Tibial nerve (tissue), 4 donors: Measurements from ENCODE around the gene XG. TPM values are rescaled to one million over a fixed set of nuclear protein-coding genes. Genes with fewer than 3 reads are reported as not detected.
"Not testable (repeated sequence)": the region's sequence is repeated elsewhere in the genome, so short reads cannot be mapped to it uniquely, and the experiment has no call there.

ENCODE experiments used
- DNase-seq, 2 donors: peaks; one replicate each; pipeline ENCODE4 v3.0.0-alpha.2; 2019; ENCODE audit warnings: low spot score in 2 of 2
- H3K27ac ChIP-seq, 4 donors: fragments of 200-600 bp; sonication (generic) in 3 of 4; one replicate each; pipeline ENCODE4 v1.5.1; 2017 to 2019; ENCODE audit warnings: mild to moderate bottlenecking in 1 of 4
- H3K27me3 ChIP-seq, 2 donors: fragments of 200-600 bp; sonication (generic) in 1 of 2; one replicate each; pipeline versions ENCODE4 v1.5.1 to v1.6.0; 2017 to 2019
- H3K36me3 ChIP-seq, 3 donors: fragments of 200-600 bp; sonication (generic); one replicate each; pipeline ENCODE4 v1.5.1; 2018 to 2019
- H3K4me1 ChIP-seq, 4 donors: fragments of 200-600 bp; sonication (generic) in 3 of 4; one replicate each; pipeline ENCODE4 v1.5.1; 2017 to 2019
- H3K4me3 ChIP-seq, 4 donors: fragments of 200-600 bp; sonication (generic) in 3 of 4; one replicate each; pipeline ENCODE4 v1.5.1; 2017 to 2019; ENCODE audit warnings: mild to moderate bottlenecking in 1 of 4, moderate library complexity in 1 of 4
- H3K9me3 ChIP-seq, 4 donors: fragments of 200-600 bp; sonication (generic) in 3 of 4; one replicate each; pipeline ENCODE4 v1.5.1; 2017 to 2019
- CTCF ChIP-seq, 5 experiments: fragments of 200-600 bp in 3 of 5; fragments of 450-650 bp in 2 of 5; sonication (generic) in 3 of 5; IDR thresholded peaks; one replicate each; pipeline ENCODE4 v1.5.1; 2016 to 2019; ENCODE audit warnings: antibody characterized with exemption in 5 of 5, mild to moderate bottlenecking in 3 of 5, moderate library complexity in 2 of 5
- EP300 ChIP-seq, 2 donors: sonication (generic); formaldehyde crosslinking; IDR thresholded peaks; one replicate each; pipeline ENCODE4 v1.6.1; 2017; ENCODE audit warnings: antibody characterized with exemption in 2 of 2, mild to moderate bottlenecking in 1 of 2
- POLR2A ChIP-seq, 2 donors: fragments of 450-650 bp; IDR thresholded peaks; one replicate each; pipeline ENCODE4 v1.6.1; 2017; ENCODE audit warnings: antibody characterized with exemption in 2 of 2, mild to moderate bottlenecking in 2 of 2, moderate library complexity in 2 of 2
- WGBS, 2 donors: methylation state at CpG; one replicate each; pipeline ENCODE4 v1.1.5; 2018; 5-methylcytosine and 5-hydroxymethylcytosine counted together
- total RNA-seq, 4 donors: library from RNA; depleted of rRNA; stranded (reverse); fragments of >200 nt; gene quantifications; one replicate each; pipeline ENCODE4 v1.1.0, GENCODE V29; 2016

XG gene
- total RNA-seq, 4 donors from 2014 or later: 1.2 to 5.1 (median 3.1) TPM

GRCh38 chrX:2748815-2749188, 3.0 kb upstream of the XG start:
- no peaks in the 10 kb centered on the region for H3K27me3 ChIP-seq
- WGBS, 2 donors: 22 to 30% methylated on average over 1 of the region's 1 CpG
- peaks cover 0 to 5% (median 0%) of the 10 kb centered on the region in 3 donors for H3K36me3 ChIP-seq
- H3K9me3 ChIP-seq: no peaks in the 10 kb centered on the region
- peaks cover 0 to 5% (median 0%) of the 10 kb centered on the region in 4 donors for H3K4me1 ChIP-seq
- H3K27ac ChIP-seq: no peak overlapping the region
- no peak overlapping the region for H3K4me3 ChIP-seq
- TF ChIP-seq CTCF (IDR thresholded peaks at IDR 0.05) (no peak), EP300 (IDR thresholded peaks at IDR 0.05) (no peak), POLR2A (IDR thresholded peaks at IDR 0.05) (no peak)
- no peak for DNase-seq

- WGBS, 2 donors: 31 to 44% methylated on average over 3 of the region's 3 CpGs
- Histone ChIP-seq H3K36me3 (no peaks in the 10 kb centered on the region), H3K27me3 (no peaks in the 10 kb centered on the region), H3K4me1 (no peaks in the 10 kb centered on the region), H3K4me3 (no peak overlapping the region), H3K27ac (no peak overlapping the region), H3K9me3 (no peaks in the 10 kb centered on the region)
- no peak for DNase-seq
- no peak for TF ChIP-seq EP300 (IDR thresholded peaks at IDR 0.05)
- no peak for TF ChIP-seq CTCF (IDR thresholded peaks at IDR 0.05)
- TF ChIP-seq POLR2A (IDR thresholded peaks at IDR 0.05): no peak
These were observed 549 bp upstream of the XG start for GRCh38 chrX:2751291-2751690.

GRCh38 chrX:2752441-2752840, 601 bp downstream of the XG start:
- H3K4me1 ChIP-seq, H3K27ac ChIP-seq, H3K9me3 ChIP-seq, DNase-seq, H3K27me3 ChIP-seq, H3K36me3 ChIP-seq: not testable (repeated sequence)
- peak overlapping the region in 1 of 4 donors; percentile 5 for H3K4me3 ChIP-seq
- 60 to 69% methylated on average over 6 to 7 of the region's 7 CpGs for WGBS, 2 donors

GRCh38 chrX:2755163-2755715, 3.4 kb downstream of the XG start:
- not testable (repeated sequence) for H3K9me3 ChIP-seq, H3K27me3 ChIP-seq, H3K4me1 ChIP-seq, H3K4me3 ChIP-seq, H3K36me3 ChIP-seq, DNase-seq, H3K27ac ChIP-seq
- 75 to 77% methylated on average over 5 of the region's 5 CpGs for WGBS, 2 donors

GRCh38 chrX:2756548-2756947, 4.7 kb downstream of the XG start:
- no peak for DNase-seq
- Histone ChIP-seq H3K27ac (no peak overlapping the region), H3K27me3 (no peaks in the 10 kb centered on the region), H3K4me3 (no peak overlapping the region), H3K4me1 (no peaks in the 10 kb centered on the region), H3K36me3 (no peaks in the 10 kb centered on the region), H3K9me3 (peaks cover 0 to 8% (median 0%) of the 10 kb centered on the region in 4 donors)
- 81 to 82% methylated on average over 10 of the region's 10 CpGs for WGBS, 2 donors
- TF ChIP-seq EP300 (IDR thresholded peaks at IDR 0.05) (no peak), CTCF (IDR thresholded peaks at IDR 0.05) (no peak), POLR2A (IDR thresholded peaks at IDR 0.05) (no peak)

- H3K36me3 ChIP-seq: no peaks in the 10 kb centered on the region
- no peak for DNase-seq
- H3K27me3 ChIP-seq: no peaks in the 10 kb centered on the region
- whole genome bisulfite sequencing, 2 donors: 81 to 85% methylated on average over 2 of the region's 2 CpGs
- H3K4me3 ChIP-seq: no peak overlapping the region
- peaks cover 0 to 8% (median 0%) of the 10 kb centered on the region in 4 donors for H3K9me3 ChIP-seq
- no peaks in the 10 kb centered on the region for H3K4me1 ChIP-seq
- H3K27ac ChIP-seq: no peak overlapping the region
- TF ChIP-seq CTCF (IDR thresholded peaks at IDR 0.05) (no peak), EP300 (IDR thresholded peaks at IDR 0.05) (no peak), POLR2A (IDR thresholded peaks at IDR 0.05) (no peak)
These were observed 9.4 kb downstream of the XG start for GRCh38 chrX:2761246-2761645.

- not testable (repeated sequence) for H3K9me3 ChIP-seq, H3K4me3 ChIP-seq, DNase-seq, H3K4me1 ChIP-seq, H3K36me3 ChIP-seq, H3K27me3 ChIP-seq, H3K27ac ChIP-seq
- WGBS, 2 donors: 84 to 86% methylated on average over 4 of the region's 4 CpGs
These were observed 10.8 kb downstream of the XG start for GRCh38 chrX:2762671-2763070.

- not testable (repeated sequence) for H3K4me1 ChIP-seq, H3K4me3 ChIP-seq, DNase-seq, H3K27ac ChIP-seq, H3K27me3 ChIP-seq, H3K36me3 ChIP-seq, H3K9me3 ChIP-seq
- WGBS, 2 donors: 79 to 85% methylated on average over 19 of the region's 19 CpGs
These were observed 13.1 kb downstream of the XG start for GRCh38 chrX:2764766-2765548.
